ENCODE results near the gene RHD.

The RHD gene

GRCh38 chr1:25238046-25238445, 34.3 kb upstream of the RHD start:
- TF ChIP-seq CTCF (IDR thresholded peaks at IDR 0.05; ENCODE audit: low read depth, low read length): no peak
- DNase-seq (ENCODE audit: low read depth, low spot score): no peak
- H3K4me3 ChIP-seq (ENCODE audit: low read depth, low read length): no peak overlapping the region
- in situ Hi-C loops (cut with HindIII; ENCODE audit: low sequenced_read_pairs): no loop called here

- in situ Hi-C loops (cut with HindIII; ENCODE audit: low sequenced_read_pairs): no loop called here
- peak; percentile 64 for TF ChIP-seq CTCF (IDR thresholded peaks at IDR 0.05; ENCODE audit: low read depth, low read length)
- peak; percentile 91 for DNase-seq (ENCODE audit: low read depth, low spot score)
- peak overlapping the region; percentile 44 for H3K4me3 ChIP-seq (ENCODE audit: low read depth, low read length)
Measured at GRCh38 chr1:25239681-25240541, 32.4 kb upstream of the RHD start.

GRCh38 chr1:25243907-25244306, 28.4 kb upstream of the RHD start:
- no peak for TF ChIP-seq CTCF (IDR thresholded peaks at IDR 0.05; ENCODE audit: low read depth, low read length)
- no peak for DNase-seq (ENCODE audit: low read depth, low spot score)
- in situ Hi-C loops (cut with HindIII; ENCODE audit: low sequenced_read_pairs): no loop called here
- no peak overlapping the region for H3K4me3 ChIP-seq (ENCODE audit: low read depth, low read length)

GRCh38 chr1:25245393-25245792, 26.9 kb upstream of the RHD start:
- TF ChIP-seq CTCF (IDR thresholded peaks at IDR 0.05; ENCODE audit: low read depth, low read length): no peak
- H3K4me3 ChIP-seq (ENCODE audit: low read depth, low read length): peak overlapping the region; percentile 100
- DNase-seq (ENCODE audit: low read depth, low spot score): no peak
- in situ Hi-C loops (cut with HindIII; ENCODE audit: low sequenced_read_pairs): no loop called here

- peak overlapping the region; percentile 100 for H3K4me3 ChIP-seq (ENCODE audit: low read depth, low read length)
- no peak for TF ChIP-seq CTCF (IDR thresholded peaks at IDR 0.05; ENCODE audit: low read depth, low read length)
- peak; percentile 20 for DNase-seq (ENCODE audit: low read depth, low spot score)
- in situ Hi-C loops (cut with HindIII; ENCODE audit: low sequenced_read_pairs): no loop called here
Measured at GRCh38 chr1:25245809-25246599, 26.3 kb upstream of the RHD start.

- in situ Hi-C loops (cut with HindIII; ENCODE audit: low sequenced_read_pairs): no loop called here
- peak overlapping the region; percentile 100 for H3K4me3 ChIP-seq (ENCODE audit: low read depth, low read length)
- no peak for DNase-seq (ENCODE audit: low read depth, low spot score)
- TF ChIP-seq CTCF (IDR thresholded peaks at IDR 0.05; ENCODE audit: low read depth, low read length): no peak
Measured at GRCh38 chr1:25246600-25247023, 25.7 kb upstream of the RHD start.

Measured in astrocyte of the spinal cord (primary cell).